ENCODE results near the gene SERPINA4.
"Not testable (repeated sequence)": the region's sequence is repeated elsewhere in the genome, so short reads cannot be mapped to it uniquely, and the experiment has no call there.

Gene SERPINA4

DNA sequence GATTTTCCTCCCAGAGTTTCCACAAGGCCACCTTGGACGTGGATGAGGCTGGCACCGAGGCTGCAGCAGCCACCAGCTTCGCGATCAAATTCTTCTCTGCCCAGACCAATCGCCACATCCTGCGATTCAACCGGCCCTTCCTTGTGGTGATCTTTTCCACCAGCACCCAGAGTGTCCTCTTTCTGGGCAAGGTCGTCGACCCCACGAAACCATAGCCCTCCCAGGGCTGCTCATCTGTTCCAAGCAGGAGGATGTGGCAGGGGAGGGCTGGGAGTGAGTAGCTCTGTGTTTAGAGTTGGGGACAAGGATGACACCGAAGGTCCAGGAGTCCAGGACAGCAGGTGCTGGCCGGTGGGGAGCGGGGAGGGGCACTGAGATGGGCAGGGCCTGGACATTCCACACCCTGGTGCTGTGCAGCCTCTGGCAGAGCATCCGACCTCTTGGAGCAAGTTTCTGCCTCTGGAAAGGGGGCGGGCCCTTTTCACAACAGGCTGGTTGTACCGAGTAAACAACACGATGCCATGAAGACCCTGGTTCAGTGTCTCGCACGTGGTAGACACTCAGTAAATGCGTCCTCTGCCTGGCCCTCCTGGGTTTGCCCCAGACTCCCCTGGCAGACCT, 8.2 kb downstream of the SERPINA4 start:
- DNase-seq (ENCODE audit: low spot score), result no peak

DNA sequence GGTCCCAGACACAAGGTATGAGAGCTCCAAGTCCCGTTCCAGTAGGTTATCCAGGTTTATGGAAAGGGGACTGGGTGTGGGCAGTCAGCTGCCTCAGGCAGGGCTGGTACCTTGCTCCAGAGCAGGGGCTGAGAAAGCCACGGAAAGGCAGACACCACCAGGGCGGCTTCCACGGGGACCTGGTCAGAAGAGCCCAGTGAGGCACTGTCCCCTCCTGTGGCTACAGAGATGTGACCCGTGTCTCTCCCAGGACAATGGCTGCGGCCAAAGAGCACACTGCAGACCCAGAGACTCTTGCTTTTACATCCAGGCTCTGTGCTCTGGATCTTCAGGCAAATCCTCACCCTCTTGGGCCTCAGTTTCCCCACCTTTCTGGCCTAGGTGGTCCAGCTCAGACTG, 8.8 kb downstream of the SERPINA4 start:
- no peak for DNase-seq (ENCODE audit: low spot score)

DNA sequence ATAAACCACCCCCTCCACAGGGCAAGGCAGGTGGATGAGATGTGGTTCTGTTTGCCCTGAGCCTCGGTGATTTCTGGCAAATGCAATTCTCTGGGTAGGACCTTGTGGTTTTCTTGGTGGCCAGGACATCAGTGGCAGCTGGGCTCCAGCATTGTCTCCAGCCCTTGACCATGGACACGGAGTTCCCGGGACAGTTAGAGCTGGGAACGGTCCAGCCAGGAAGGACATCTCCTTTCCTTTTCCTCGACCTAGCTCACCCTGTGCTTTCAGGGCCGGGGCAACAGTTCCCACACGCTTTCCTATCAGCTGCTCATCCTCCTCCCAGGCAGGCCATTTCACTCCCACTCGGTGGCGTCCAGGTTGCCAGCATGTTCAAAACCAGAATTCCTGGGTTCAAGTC, 9.2 kb downstream of the SERPINA4 start:
- DNase-seq (ENCODE audit: low spot score), result no peak

DNA sequence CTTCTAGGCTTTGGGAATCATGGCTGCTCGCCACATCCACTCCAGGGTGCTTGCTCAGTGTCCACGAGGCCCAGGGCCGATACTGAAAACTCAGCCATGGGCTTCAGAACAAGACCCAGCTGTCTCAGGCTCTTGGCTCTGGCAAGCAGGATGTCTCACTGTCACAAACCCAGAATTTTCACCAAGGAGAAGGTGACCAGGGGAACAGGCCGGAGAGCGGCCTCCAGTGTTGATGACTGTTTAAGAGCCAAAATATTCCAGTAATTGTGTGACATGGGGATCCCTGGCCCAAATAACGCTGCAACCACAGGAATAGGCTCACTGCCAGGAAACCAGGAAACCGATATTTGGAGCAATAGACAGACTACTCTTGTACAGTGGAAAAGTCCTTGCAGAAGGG, 10.2 kb downstream of the SERPINA4 start:
- DNase-seq (ENCODE audit: low spot score), result no peak

DNA sequence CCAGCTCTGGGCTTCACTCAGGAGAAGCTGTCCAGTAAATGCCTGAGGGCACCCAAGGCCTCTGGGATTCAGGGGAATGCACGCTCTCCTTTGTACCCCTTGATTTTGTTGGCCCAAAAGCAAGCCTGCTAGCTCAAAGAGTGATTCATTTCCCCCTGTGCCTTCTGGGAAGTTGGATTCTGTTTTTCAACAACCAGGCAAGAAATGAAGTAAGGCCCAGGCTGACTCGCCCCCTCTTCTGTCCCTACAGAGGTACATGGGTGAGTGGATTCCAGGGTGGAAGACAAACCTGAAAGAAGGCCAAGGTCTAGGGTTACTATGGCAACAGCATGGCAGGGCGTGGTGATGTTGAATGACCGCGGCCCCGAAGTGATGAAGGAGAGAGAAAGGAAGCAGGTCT, 10.7 kb downstream of the SERPINA4 start:
- DNase-seq (ENCODE audit: low spot score), result no peak

DNA sequence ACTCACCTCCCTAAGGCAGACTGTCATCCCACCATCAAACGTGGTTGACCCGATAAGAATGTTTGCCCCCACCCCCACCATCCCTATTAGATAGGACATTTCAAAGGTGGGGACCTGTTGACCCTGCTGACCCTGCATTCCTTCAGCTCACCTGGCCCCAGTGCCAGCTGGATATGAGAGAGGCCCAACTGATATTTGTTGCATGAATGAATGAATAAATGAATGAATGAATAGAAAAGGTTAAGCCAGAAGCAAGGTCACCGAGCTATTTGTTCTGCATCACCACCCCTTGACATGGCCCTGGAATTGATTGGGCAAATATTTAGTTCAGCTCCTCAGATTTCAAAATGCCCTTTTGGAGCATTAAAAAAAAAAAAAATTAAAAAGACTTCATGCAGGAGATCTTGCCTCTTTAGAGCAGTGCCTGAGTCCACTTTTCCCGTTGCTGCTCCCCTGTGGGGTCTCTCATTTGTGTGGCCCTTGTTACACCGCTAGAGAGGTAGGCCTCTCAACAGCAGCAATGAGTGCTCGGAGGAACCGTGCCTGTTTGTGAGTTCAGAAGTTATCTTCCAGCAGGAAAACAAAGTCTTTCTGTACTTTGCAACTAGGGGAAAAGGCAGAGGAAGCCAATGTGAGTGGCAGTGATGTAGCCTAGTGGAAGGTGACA, 11.5 kb downstream of the SERPINA4 start:
- no peak for DNase-seq (ENCODE audit: low spot score)

DNA sequence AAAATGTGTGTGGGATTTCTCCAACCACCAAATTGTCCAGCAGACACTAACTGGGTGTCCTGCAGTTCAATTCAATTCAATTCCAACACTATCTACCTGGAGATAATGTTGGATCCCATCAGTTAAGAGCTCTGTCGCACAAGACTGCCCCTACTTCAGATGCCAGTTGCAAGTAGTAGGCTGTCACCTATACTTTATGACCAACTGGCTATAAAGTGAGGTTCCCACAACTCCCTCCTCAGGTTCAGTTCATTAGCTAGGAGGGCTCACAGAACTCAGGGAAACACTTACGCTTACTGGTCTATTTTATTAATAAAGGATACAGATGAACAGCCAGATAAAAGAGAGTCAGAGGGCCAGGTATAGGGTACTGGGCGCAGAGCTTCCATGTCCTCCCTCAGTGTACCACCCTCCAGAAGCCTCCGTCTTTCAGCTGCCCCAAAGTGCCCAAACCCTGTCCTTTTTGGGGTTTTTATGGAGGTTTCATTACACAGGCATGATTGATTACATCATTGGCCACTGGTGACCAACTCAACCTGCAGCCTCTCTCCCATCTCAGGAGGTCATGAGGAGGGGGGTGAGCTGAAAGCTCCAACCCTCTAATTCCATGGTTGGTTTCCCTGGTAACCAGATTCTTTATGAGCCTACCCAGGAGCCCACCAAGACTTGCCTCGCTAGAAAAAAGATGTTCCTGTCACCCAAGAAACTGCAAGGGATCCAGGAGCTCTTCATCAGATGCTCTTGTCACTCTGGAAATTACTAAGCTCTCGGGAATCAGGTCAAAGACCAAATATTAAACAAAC, 12.4 kb downstream of the SERPINA4 start:
- no peak for DNase-seq (ENCODE audit: low spot score)

DNA sequence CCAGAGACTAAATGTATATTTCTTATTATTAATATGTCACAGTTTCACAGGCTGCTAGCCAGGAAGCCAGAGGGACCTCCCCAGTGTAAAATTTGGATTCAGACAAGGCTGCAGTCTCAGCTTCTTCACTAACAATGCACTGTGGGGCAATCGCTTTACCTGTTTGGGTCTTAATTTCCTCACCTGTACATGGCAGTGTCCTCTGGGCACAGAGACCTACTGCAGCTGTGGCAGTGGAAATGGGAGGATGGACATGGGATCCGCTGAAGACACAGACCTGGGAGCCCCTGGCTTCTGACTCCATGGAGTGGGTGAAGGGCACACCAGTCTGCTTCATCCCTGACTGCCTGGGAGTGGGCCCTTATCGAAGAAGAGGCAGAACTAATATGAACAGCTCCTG, 13.1 kb downstream of the SERPINA4 start:
- DNase-seq (ENCODE audit: low spot score), result no peak

DNA sequence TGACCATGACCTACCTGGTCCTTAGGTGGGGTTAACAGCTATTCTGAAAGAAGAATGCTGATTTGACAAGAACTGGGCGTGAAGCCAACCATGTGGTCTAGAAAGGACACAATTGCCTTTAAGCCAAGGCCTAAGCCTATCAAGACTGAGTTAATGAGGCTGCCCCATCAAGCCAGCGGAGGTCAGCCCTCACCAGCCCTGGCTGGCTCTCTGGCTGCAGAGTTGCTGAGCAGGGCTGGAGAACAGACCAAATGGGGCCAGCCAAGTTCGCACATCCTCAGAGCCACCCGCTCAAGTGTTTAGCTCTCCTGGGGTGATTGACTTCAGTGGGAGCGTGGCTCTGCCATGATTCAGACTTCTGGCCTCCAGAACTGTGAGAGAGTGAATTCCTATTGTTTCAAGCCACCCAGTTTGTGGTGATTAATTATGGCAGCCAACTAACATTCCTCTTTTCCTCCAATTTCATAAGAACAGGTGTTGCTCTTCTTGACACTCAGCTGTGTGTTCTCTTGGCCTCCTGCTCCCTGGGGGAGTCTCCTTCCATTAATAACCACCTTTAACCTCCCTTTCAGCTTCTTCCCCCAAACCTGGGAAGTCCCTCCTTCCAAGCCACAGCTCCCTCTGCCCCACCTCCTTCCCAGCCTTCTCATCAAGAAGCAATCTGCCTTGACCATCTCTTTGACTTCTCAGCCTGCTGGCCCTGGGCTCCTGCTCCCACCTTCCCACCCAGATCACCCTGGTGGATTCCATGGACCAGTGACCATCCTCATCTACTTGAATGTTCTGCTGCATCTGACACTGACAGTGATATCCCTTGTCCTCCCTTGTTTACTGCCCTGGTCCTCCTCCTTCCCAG, 14.7 kb downstream of the SERPINA4 start:
- no peak for DNase-seq (ENCODE audit: low spot score)

DNA sequence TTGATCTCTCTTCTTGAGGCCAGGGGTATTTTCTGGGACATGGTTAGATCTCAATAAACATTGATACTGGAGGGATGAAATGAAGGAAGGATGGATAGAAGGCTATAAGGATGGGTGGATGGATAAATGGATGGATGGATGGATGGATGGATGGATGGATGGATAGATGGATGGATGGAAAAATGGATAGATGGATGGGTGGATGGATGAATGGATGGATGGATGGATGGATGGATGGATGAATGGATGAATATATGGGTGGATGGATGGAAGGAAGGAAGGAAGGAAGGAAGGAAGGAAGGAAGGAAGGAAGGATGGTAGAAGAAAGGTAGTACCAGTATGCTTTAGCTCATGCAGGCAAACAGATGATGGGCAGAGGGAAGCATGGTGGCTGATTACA, 16.2 kb downstream of the SERPINA4 start:
- DNase-seq (ENCODE audit: low spot score), result not testable (repeated sequence)

DNA sequence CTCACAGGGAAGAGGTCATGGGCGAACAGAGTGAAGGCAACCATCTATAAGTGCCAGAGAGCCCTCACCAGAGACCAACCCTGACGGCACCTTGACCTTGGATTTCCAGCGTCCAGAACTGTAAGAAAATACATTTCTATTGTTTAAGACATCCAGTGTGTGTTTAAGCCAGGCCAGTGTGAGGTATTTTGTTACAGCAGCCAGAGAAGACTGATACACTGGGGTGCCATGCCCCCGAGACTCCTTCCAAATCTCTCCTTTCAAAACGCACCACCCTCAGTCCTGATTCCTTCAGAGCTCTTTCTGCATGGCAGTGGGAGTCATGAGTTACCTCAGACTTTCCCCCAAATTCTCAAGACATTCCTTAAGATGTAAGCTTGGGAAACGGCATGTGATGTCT, 17.5 kb downstream of the SERPINA4 start:
- no peak for DNase-seq (ENCODE audit: low spot score)

DNA sequence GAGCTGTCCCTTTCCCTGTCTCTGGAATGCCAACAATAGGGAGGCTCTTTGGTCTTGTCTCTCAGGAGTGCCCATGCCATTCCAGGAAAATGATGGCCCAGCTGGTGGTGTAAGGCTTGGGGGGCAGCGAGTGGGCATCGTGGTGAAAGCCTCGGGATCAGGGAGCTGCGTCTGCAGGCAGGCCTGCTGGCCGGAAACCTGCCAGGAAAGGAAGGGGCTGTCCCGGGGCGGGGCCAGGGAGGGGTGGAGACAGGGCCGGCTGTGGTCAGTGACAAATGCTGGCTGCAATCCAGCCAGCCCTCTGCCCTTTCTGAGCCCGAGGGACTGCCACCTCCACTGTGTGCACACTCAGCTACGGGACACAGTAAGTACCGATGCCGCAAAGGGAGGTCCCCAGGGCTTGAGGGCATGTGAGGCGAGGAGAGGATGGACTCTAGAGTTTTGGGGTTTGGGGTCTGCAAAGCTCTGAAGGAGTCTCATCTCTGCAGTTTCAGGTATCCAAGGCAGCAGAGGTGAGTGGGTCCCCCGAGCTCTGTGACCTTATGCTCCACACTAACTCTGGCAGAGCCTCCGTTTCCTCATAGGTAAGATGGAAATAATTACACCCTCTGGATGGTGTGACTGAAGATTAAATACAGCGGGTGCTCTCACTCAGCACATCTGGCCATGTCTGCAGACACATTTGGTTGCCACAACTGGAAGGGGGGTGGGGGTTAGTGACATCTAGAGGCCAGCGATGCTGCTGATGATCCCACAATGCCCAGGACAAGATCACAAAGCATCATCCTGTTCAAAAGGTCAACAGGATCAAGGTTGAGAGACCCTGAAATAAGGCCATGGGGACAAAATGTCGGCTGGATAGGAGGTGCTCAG, 20.1 kb downstream of the SERPINA4 start, which contains the start of gene SERPINA5:
TSS of gene SERPINA5 (plus strand) at position 300 of the 873 bp plus-strand sequence. CDS start 5,937 bp downstream, outside the sequence.
- DNase-seq (ENCODE audit: low spot score), result no peak

DNA sequence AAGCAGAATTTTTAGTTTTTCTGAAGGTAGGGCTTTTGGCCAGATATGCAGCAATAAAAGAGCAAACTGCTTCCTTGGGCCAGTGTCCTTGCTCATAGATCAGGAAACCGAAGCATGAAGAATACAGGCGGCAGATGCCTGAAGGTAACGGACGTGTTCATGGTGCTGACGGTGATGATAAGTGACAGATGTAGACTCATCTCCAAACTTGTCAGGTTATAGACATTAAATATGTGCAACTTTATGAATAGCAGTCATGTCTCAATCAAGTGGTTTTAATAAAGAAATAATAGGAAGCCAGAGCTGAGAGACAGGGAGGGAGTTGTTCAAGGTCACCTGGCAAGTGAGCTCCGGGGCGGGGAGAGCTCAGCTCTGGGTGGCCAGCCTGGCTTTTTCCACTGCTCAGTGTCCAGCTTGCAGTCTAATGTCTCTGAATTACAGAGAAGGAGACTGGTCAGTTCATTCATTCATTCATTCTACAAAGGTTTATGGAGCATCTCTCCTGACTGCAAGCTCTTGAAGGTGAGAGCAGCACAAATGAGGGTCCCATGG, 21.0 kb downstream of the SERPINA4 start:
- DNase-seq (ENCODE audit: low spot score), result no peak

DNA sequence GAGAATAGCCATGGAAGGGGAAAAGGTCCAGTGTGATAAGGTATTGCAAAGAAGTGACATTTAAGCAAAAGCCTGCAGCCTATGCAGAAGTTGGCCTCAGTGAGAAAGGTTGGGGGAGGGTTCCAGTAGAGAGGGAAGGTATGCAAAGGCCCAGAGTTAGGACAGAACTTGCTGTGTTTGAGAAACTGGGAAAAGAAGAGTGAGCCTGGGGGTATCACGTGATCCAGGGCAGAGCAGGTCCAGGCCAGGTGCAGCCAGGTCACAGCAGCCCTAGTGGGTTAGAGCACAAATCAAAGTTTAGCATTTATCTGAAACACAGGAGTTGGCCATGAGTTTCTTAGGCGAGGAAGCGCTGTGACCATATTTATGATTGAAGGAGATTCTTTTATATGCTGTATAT, 21.6 kb downstream of the SERPINA4 start:
- no peak for DNase-seq (ENCODE audit: low spot score)

DNA sequence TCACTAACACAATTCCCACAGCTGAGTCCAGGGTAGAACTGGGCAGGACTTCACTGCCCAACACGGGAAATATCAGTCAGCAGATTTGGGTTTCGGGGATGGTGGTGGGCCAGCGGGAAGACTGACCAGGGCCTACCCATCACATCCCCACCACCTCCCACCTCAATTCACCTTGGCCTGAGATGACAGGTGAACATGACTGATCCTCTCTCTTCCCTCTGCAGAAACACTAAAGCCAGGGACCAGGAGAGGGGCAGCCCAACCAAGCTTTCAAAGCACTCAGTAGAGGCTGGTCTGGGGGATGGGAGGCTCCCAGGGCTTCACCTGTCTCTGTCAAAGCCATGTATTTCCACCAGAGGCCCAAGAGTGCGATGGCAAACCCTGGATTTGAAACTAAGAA, 22.3 kb downstream of the SERPINA4 start:
- no peak for DNase-seq (ENCODE audit: low spot score)

DNA sequence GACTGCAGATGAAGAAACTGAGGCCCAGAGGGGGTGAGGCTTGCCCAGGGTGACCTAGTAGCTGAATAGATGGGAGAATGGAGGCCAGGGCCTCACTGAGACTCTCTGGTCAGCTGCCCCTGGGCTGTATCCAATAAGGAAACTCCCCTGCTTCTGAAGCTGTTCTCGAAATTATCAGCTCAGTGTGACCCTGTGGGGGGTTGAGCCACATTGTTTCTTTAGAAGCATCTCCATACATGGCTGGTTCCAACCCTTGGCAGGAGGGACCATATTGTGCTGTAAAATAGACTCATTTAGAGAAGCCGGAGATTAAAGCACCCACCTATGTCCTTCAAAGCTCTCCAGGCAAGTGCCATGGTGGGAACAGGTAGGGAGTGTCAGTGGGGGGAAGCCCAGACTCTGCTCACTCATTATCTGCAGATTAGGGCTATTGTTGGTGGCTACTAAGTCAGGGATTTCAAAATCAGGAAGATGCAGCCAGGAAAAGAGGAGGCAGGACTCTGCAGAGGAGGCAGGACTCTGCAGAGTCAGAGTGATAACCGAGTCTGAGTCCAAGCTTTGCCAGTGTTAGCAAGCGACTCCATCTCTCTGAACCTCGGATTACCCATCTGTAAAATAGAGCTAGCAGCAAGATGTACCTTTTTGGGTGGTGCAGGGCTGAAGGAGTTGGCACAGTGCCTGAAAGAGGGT, 23.5 kb downstream of the SERPINA4 start:
- no peak for DNase-seq (ENCODE audit: low spot score)

DNA sequence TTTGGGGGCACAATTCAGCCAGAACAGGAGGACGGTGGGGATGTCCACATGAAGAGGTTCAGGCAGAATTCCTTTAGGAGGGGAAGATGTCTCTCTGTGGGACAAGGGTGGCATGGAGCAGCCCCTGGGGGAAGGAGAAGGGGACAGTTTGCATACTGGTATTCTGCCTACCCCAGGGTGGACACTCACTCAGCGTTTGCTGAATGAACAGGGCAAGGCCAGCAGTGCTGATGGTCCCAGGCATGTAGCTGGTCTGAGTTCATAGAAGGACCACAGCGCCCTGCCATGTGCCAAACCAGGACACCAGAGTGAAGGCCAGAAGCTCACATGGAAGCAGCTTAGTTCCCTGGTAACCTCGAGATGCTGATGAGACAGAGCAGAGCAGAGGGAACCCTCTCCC, 25.4 kb downstream of the SERPINA4 start:
- DNase-seq (ENCODE audit: low spot score), result no peak

DNA sequence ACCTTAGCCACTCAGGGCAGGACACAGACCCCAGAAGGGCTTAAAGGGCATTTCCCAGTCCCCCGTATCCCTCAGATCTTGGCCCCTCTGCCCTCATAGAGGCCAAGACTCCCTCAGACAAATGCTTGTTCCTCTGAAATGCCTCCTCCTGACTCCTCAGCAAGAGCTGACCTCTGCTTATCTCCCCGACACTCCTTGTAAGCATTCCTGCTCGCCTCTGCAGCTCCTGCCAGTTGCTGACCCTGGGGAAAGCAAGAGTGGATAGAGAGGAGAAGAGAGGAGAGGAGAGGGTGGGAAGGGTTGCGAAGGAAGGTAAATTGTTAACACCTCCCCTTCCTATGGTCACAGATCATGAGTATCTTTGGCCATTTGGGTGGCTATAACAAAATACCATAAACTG, 27.1 kb downstream of the SERPINA4 start:
- DNase-seq (ENCODE audit: low spot score), result no peak

DNA sequence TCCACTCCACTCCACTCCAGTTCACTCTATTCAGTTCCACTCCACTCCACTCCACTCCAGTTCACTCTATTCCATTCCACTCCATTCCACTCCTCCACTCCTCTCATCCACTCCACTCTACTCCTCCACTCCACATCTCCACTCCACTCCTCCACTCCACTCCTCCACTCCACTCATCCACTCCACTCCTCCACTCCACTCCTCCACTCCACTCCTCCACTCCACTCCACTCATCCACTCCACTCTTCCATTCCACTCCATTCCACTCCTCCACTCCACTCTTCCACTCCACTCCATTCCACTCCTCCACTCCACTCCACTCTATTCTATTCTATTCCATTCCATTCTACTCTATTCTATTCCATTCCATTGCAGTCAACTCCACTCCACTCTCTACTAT, 29.8 kb downstream of the SERPINA4 start:
- no peak for DNase-seq (ENCODE audit: low spot score)

DNA sequence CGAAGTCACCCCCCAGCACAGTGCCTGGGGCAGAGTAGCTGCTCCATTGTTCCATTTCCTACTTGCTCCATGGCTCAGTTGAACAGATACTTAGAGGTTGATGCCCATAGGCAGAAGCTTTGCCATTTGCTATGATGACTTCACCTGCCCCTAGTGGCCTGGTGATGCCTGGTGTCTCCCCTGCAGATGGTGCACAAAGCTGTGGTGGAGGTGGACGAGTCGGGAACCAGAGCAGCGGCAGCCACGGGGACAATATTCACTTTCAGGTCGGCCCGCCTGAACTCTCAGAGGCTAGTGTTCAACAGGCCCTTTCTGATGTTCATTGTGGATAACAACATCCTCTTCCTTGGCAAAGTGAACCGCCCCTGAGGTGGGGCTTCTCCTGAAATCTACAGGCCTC, 30.6 kb downstream of the SERPINA4 start:
- no peak for DNase-seq (ENCODE audit: low spot score)

All from SK-N-DZ (cell line).